Left lung (tissue), 10 donors: ENCODE data around the gene SPINK6. TPM values are rescaled to one million over a fixed set of nuclear protein-coding genes. Genes with fewer than 3 reads are reported as not detected.

Experiments used
- ATAC-seq: fragments of 200-7000 bp; cut with Tn5 transposase; one replicate; pipeline ENCODE4 v1.9.1; 2020; ENCODE audit warnings: moderate library complexity
- DNase-seq, 4 donors: peaks; one replicate each; pipeline ENCODE4 v3.0.0-alpha.2; 2013 to 2020
- H3K27ac ChIP-seq, 2 donors: fragments of 200-600 bp; sonication (generic) in 1 of 2; one replicate each; pipeline versions ENCODE4 v1.5.0 to v1.8.0; 2020 to 2021
- H3K27me3 ChIP-seq, 2 donors: fragments of 200-600 bp; sonication (generic) in 1 of 2; one replicate each; pipeline versions ENCODE4 v1.5.0 to v1.8.0; 2020 to 2021
- H3K36me3 ChIP-seq, 2 donors: fragments of 200-600 bp; sonication (generic) in 1 of 2; one replicate each; pipeline versions ENCODE4 v1.5.0 to v1.8.0; 2020 to 2021
- H3K4me1 ChIP-seq, 2 donors: fragments of 200-600 bp; one replicate each; pipeline ENCODE4 v1.8.0; 2021
- H3K4me3 ChIP-seq, 2 donors: fragments of 200-600 bp; sonication (generic) in 1 of 2; one replicate each; pipeline versions ENCODE4 v1.5.0 to v1.8.0; 2020 to 2021; ENCODE audit warnings: mild to moderate bottlenecking in 1 of 2
- H3K9me3 ChIP-seq, 2 donors: fragments of 200-600 bp; sonication (generic) in 1 of 2; one replicate each; pipeline versions ENCODE4 v1.5.0 to v1.8.0; 2020 to 2021
- intact Hi-C, 2 donors: fragments of 100-400 bp; cut with DNase I; formaldehyde crosslinking; loops; one replicate each; pipeline versions ENCODE4 v1.11.2 to v1.14.2; 2022
- polyA plus RNA-seq, 6 donors: library from polyadenylated mRNA; unstranded; fragments of 120-200 nt; gene quantifications; one replicate each; pipeline ENCODE4 v1.2.1, GENCODE V29; 2013; ENCODE audit not compliant: insufficient read length in 6 of 6
- total RNA-seq, 2 donors: library from RNA; stranded (reverse); fragmentation: NEBNext Ultra II Directional; extraction: Animal tissue kit (Norgen Biotek cat#: 25700); gene quantifications; one replicate each; pipeline ENCODE4 v1.2.1, GENCODE V29; 2021
- TF ChIP-seq, protein P1 (sequence below), 2 donors: fragments of 200-600 bp; sonication (generic) in 1 of 2; IDR thresholded peaks; one replicate each; pipeline versions ENCODE4 v1.5.0 to v1.8.0; 2021; ENCODE audit warnings: antibody characterized with exemption in 2 of 2
- donor health status: DM: no; HTN: yes; CAD: no.
- donor health status: DM: no; HTN: no; CAD: no.

Gene SPINK6
- total and polyA plus RNA-seq, 8 donors, result 0.42 TPM; not detected in 7

DNA sequence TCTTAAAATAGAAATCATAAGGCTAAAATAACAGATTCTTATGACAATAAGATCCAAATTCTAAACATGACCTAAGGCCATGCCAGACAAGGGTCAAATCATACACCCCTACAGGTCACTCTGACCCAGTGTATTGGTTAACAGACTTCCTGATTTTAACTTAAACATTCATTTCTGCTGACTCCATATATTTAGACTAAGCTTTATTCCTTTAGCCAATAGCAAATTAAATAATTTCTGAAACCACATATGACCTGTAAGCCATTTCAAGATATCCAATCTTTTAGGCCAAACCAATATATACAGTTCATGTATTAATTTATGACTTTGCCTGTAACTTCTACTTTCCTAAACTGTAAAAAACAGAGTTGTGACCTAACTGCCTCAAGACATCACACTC lies 58.4 kb downstream of the SPINK6 start:
- peaks cover 0 to 39% of the 10 kb centered on the region in 2 donors for H3K9me3 ChIP-seq
- no peak overlapping the region for H3K4me3 ChIP-seq
- no peaks in the 10 kb centered on the region for H3K36me3 ChIP-seq
- H3K27ac ChIP-seq, result no peak overlapping the region
- intact Hi-C loops, result no loop called here
- H3K27me3 ChIP-seq, result no peaks in the 10 kb centered on the region
- ATAC-seq (no peak), DNase-seq (no peak)
- H3K4me1 ChIP-seq, result no peaks in the 10 kb centered on the region
- TF ChIP-seq, protein P1, sequence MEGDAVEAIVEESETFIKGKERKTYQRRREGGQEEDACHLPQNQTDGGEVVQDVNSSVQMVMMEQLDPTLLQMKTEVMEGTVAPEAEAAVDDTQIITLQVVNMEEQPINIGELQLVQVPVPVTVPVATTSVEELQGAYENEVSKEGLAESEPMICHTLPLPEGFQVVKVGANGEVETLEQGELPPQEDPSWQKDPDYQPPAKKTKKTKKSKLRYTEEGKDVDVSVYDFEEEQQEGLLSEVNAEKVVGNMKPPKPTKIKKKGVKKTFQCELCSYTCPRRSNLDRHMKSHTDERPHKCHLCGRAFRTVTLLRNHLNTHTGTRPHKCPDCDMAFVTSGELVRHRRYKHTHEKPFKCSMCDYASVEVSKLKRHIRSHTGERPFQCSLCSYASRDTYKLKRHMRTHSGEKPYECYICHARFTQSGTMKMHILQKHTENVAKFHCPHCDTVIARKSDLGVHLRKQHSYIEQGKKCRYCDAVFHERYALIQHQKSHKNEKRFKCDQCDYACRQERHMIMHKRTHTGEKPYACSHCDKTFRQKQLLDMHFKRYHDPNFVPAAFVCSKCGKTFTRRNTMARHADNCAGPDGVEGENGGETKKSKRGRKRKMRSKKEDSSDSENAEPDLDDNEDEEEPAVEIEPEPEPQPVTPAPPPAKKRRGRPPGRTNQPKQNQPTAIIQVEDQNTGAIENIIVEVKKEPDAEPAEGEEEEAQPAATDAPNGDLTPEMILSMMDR (IDR thresholded peaks at IDR 0.05), result no peak

Other genes starting within 250 kb of the SPINK6 start
- gene SPINK5, start 139.1 kb upstream of the SPINK6 start, total RNA-seq, result 1 to 10 TPM; 4.3 to 6.6 TPM
- gene SPINK5, start 139.1 kb upstream of the SPINK6 start, polyA plus RNA-seq, result 1 to 10 TPM in 3 of 6 donors, under 1 TPM in 3; 0.56 to 1.5 (median 0.95) TPM
- not detected for gene SPINK14, start 34.5 kb upstream of the SPINK6 start, total RNA-seq
- gene SPINK14, start 34.5 kb upstream of the SPINK6 start, polyA plus RNA-seq, result not detected
- not detected for gene MARCOL, start 35.5 kb downstream of the SPINK6 start, total RNA-seq
- gene MARCOL, start 35.5 kb downstream of the SPINK6 start, polyA plus RNA-seq, result under 1 TPM in 2 of 6 donors, not detected in 4; 0.11 to 0.17 TPM
- not detected for gene SPINK13, start 65.8 kb downstream of the SPINK6 start, total RNA-seq
- 1 to 10 TPM in 3 of 6 donors, under 1 TPM in 3; 0.76 to 1.5 (median 1.1) TPM for gene SPINK13, start 65.8 kb downstream of the SPINK6 start, polyA plus RNA-seq
- not detected for gene SPINK7, start 109.4 kb downstream of the SPINK6 start, total RNA-seq
- gene SPINK7, start 109.4 kb downstream of the SPINK6 start, polyA plus RNA-seq, result under 1 TPM; 0.54 to 0.83 (median 0.64) TPM
- gene SPINK9, start 132.5 kb downstream of the SPINK6 start, total RNA-seq, result not detected
- gene SPINK9, start 132.5 kb downstream of the SPINK6 start, polyA plus RNA-seq, result under 1 TPM; 0.34 to 0.87 (median 0.67) TPM
- gene FBXO38, start 180.9 kb downstream of the SPINK6 start, total RNA-seq, result 10 to 100 TPM; 55.4 to 72.9 TPM
- gene FBXO38, start 180.9 kb downstream of the SPINK6 start, polyA plus RNA-seq, result 10 to 100 TPM; 45.0 to 58.9 (median 49.5) TPM